GM10266 (cell line): Measurements from ENCODE around the gene ABHD17B.
"Not testable (repeated sequence)": the region's sequence is repeated elsewhere in the genome, so short reads cannot be mapped to it uniquely, and the experiment has no call there.

Source experiments
- DNase-seq: peaks from one replicate; pipeline ENCODE4 v3.0.0; 2012; ENCODE audit errors: extremely low spot score
- TF ChIP-seq, protein P1 (sequence below): IDR thresholded peaks from 2 replicates; pipeline ENCODE4 v1.5.1; 2012; ENCODE audit warnings: mild to moderate bottlenecking, low read depth; ENCODE audit not compliant: control insufficient read depth, insufficient read depth; ENCODE audit errors: missing control alignments

The ABHD17B gene

GRCh38 chr9:71911908-71912335 is 929 bp upstream of the ABHD17B start:
- TF ChIP-seq, protein P1, sequence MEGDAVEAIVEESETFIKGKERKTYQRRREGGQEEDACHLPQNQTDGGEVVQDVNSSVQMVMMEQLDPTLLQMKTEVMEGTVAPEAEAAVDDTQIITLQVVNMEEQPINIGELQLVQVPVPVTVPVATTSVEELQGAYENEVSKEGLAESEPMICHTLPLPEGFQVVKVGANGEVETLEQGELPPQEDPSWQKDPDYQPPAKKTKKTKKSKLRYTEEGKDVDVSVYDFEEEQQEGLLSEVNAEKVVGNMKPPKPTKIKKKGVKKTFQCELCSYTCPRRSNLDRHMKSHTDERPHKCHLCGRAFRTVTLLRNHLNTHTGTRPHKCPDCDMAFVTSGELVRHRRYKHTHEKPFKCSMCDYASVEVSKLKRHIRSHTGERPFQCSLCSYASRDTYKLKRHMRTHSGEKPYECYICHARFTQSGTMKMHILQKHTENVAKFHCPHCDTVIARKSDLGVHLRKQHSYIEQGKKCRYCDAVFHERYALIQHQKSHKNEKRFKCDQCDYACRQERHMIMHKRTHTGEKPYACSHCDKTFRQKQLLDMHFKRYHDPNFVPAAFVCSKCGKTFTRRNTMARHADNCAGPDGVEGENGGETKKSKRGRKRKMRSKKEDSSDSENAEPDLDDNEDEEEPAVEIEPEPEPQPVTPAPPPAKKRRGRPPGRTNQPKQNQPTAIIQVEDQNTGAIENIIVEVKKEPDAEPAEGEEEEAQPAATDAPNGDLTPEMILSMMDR: no peak
- no peak for DNase-seq

DNA sequence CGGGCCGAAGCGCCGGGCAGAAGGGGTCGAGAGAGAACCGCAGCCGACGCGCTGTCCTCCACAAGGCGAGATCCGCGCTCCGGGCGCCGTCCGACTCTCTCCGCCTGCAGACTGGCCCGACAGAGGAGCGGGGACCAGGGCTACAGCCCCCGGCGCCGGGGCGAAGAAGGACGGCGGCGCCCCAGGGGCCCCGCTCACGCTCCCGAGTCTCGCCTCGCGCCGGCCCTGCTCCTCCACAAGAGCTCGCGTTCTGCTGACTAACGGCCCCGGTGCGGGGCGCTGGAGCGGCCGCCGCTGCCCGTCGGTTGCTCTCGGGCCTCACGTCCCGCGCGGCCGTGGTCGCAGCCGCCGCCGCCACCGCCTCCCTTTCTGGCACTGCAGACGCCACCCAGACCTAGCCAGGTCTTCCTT is 338 bp downstream of the ABHD17B start:
- DNase-seq: peak; percentile 37
- TF ChIP-seq, protein P1: no peak

DNA sequence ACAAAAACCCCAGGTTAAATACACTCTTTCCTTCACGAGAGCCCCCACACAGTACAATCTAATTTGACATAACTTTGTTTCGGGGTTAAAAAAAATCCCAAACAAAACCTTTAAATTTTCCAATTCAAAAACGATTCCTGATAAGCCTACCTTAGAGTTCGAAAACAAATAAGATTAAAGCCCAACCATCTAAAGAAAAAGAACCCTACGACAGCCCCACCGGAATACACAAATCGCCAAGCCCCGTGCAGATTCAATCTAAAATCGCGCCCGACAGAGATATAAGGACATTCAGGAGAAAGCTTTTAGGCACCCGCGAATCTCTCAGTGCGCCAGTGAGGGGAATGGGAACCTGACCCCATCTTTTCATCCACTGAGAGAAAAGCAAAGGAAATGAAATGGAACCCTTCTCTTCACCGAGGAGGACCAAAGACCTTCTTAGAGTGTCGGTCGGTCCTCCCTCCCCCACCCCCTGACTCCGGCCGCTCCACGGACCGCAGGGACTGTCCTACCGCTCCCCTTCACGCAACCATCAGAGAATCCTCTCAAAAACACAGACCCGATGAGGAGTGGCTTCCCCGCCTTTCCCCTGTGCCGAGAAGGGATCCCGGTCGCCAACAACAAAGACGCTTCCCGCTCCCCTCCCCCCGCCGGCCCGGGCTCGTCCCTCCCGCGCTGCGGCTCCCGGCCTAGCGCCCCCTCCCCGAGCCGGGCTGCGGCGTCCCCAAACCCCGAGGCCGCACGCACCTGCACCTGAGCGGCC is 925 bp downstream of the ABHD17B start:
- TF ChIP-seq, protein P1: no peak
- peak; percentile 27 for DNase-seq

GRCh38 chr9:71908825-71909224 is 2.2 kb downstream of the ABHD17B start:
- no peak for DNase-seq
- TF ChIP-seq, protein P1: no peak

DNA sequence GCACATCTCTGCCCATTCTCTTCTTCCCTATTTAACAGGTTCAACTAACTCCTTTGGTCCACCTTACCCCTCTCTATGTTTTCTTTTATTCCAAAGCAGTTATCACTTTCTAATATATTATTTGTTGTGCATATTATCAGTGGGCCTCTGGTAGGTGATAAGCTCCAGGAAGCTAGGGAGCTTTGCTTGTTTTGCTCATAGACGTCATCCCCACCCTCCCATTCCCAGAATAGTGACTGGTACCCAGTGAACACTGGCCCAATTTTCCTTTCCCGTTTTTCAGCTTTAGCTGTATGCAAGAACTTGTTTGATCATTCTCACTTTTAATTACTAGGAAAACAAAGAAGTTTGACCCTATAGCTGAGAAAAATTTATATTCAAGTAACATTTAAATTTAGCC is 6.9 kb downstream of the ABHD17B start:
- no peak for DNase-seq
- TF ChIP-seq, protein P1: no peak

GRCh38 chr9:71901695-71902597 is 9.0 kb downstream of the ABHD17B start:
- DNase-seq: no peak
- TF ChIP-seq, protein P1: no peak

- DNase-seq: not testable (repeated sequence)
Observed at GRCh38 chr9:71898756-71899155, 12.2 kb downstream of the ABHD17B start.
